HEK293 (cell line): ENCODE data around the gene IGFLR1.

Experiments
- CTCF ChIA-PET: fragments of 350-600 bp; formaldehyde crosslinking; extraction: SDS; loops from one replicate; lab custom pipeline; 2021; ENCODE audit warnings: antibody characterized with exemption; lab: Yijun Ruan, JAX
- POLR2A ChIA-PET: fragments of 300-600 bp; formaldehyde crosslinking; extraction: SDS; loops from one replicate; lab custom pipeline; 2020; ENCODE audit warnings: antibody characterized with exemption, inconsistent platforms; lab: Yijun Ruan, JAX
- H3K27ac ChIP-seq: fragments of 200-500 bp; sonication (Bioruptor generic); 2 replicates; pipeline ENCODE4 v1.5.1; 2014; ENCODE audit warnings: low read depth, low read length, control low read depth, inconsistent platforms; ENCODE audit errors: extremely low read depth
- H3K36me3 ChIP-seq, 2 experiments: fragments of 200-500 bp in 1 of 2; sonication (Bioruptor generic) in 1 of 2; 1 replicate in 1 of 2; 2 replicates in 1 of 2; pipeline ENCODE4 v1.5.1; 2014 to 2017; ENCODE audit warnings: inconsistent platforms in 2 of 2, low read length in 2 of 2; ENCODE audit not compliant: control insufficient read depth in 2 of 2, insufficient read depth in 1 of 2
- H3K4me1 ChIP-seq: fragments of 200-500 bp; sonication (Bioruptor generic); 2 replicates; pipeline ENCODE4 v1.5.1; 2014; ENCODE audit warnings: mild to moderate bottlenecking, low read length, inconsistent platforms; ENCODE audit not compliant: control insufficient read depth, insufficient read depth
- H3K4me3 ChIP-seq: 2 replicates; pipeline ENCODE4 v1.5.1; 2011; ENCODE audit warnings: low read depth, mild to moderate bottlenecking, control low read depth, low read length, moderate library complexity
- H3K9me3 ChIP-seq: fragments of 200-500 bp; sonication (Bioruptor generic); 2 replicates; pipeline ENCODE4 v1.5.1; 2014; ENCODE audit warnings: low read depth, low read length, inconsistent platforms; ENCODE audit not compliant: control insufficient read depth, insufficient read depth
- IKZF3 ChIP-seq: fragments of 450-650 bp; IDR thresholded peaks from 2 replicates; pipeline ENCODE4 v1.5.0; 2018; ENCODE audit warnings: missing biosample characterization, mild to moderate bottlenecking, missing genetic modification characterization, moderate library complexity
- ZFP3 ChIP-seq: fragments of 450-650 bp; formaldehyde crosslinking; IDR thresholded peaks from 2 replicates; pipeline ENCODE4 v1.5.1; 2016; ENCODE audit warnings: low read depth, missing biosample characterization, missing genetic modification characterization
- ZFP41 ChIP-seq: fragments of 450-650 bp; formaldehyde crosslinking; IDR thresholded peaks from 2 replicates; pipeline ENCODE4 v1.5.1; 2016; ENCODE audit warnings: missing biosample characterization, missing genetic modification characterization, borderline replicate concordance
- ZNF140 ChIP-seq: fragments of 450-650 bp; formaldehyde crosslinking; IDR thresholded peaks from 2 replicates; pipeline ENCODE4 v1.5.1; 2016; ENCODE audit warnings: missing biosample characterization, missing genetic modification characterization
- ZNF169 ChIP-seq: fragments of 450-650 bp; formaldehyde crosslinking; IDR thresholded peaks from 2 replicates; pipeline ENCODE4 v1.5.1; 2016; ENCODE audit warnings: missing biosample characterization, missing genetic modification characterization
- ZNF184 ChIP-seq: fragments of 450-650 bp; IDR thresholded peaks from 2 replicates; pipeline ENCODE4 v1.5.1; 2018; ENCODE audit warnings: missing biosample characterization, mild to moderate bottlenecking, missing genetic modification characterization
- ZNF19 ChIP-seq: fragments of 450-650 bp; formaldehyde crosslinking; IDR thresholded peaks from 2 replicates; pipeline ENCODE4; 2016; ENCODE audit warnings: missing biosample characterization, missing genetic modification characterization, low read depth
- ZNF211 ChIP-seq: fragments of 450-650 bp; formaldehyde crosslinking; IDR thresholded peaks from 2 replicates; pipeline ENCODE4 v1.5.1; 2016; ENCODE audit warnings: low read depth, missing biosample characterization, missing genetic modification characterization
- ZNF354C ChIP-seq: fragments of 450-650 bp; formaldehyde crosslinking; IDR thresholded peaks from 2 replicates; pipeline ENCODE4 v1.5.1; 2016; ENCODE audit warnings: missing biosample characterization, missing genetic modification characterization, low read depth, borderline replicate concordance
- ZNF366 ChIP-seq: fragments of 450-650 bp; formaldehyde crosslinking; conservative IDR thresholded peaks from 2 replicates; pipeline ENCODE4 v1.5.1; 2016; ENCODE audit warnings: missing biosample characterization, missing genetic modification characterization
- ZNF426 ChIP-seq: fragments of 450-650 bp; formaldehyde crosslinking; IDR thresholded peaks from 2 replicates; pipeline ENCODE4 v1.5.1; 2017; ENCODE audit warnings: missing biosample characterization, missing genetic modification characterization, mild to moderate bottlenecking, inconsistent platforms, moderate library complexity
- ZNF561 ChIP-seq: fragments of 450-650 bp; IDR thresholded peaks from 2 replicates; pipeline ENCODE4 v1.5.1; 2018; ENCODE audit warnings: missing biosample characterization, missing genetic modification characterization, borderline replicate concordance
- ZNF571 ChIP-seq: fragments of 450-650 bp; formaldehyde crosslinking; IDR thresholded peaks from 2 replicates; pipeline ENCODE4 v1.5.0; 2017; ENCODE audit warnings: missing biosample characterization, missing genetic modification characterization
- ZNF596 ChIP-seq: fragments of 450-650 bp; IDR thresholded peaks from 2 replicates; pipeline ENCODE4 v1.5.0; 2018; ENCODE audit warnings: missing biosample characterization, mild to moderate bottlenecking, missing genetic modification characterization, moderate library complexity
- ZNF664 ChIP-seq: fragments of 450-650 bp; formaldehyde crosslinking; IDR thresholded peaks from 2 replicates; pipeline ENCODE4 v1.5.1; 2016; ENCODE audit warnings: missing biosample characterization, missing genetic modification characterization
- ZNF843 ChIP-seq: fragments of 450-650 bp; formaldehyde crosslinking; IDR thresholded peaks from 2 replicates; pipeline ENCODE4 v1.5.1; 2016; ENCODE audit warnings: missing biosample characterization, missing genetic modification characterization
- TF ChIP-seq, protein P1 (sequence below): fragments of 450-650 bp; formaldehyde crosslinking; IDR thresholded peaks from 2 replicates; pipeline ENCODE4 v1.5.1; 2016; ENCODE audit warnings: missing biosample characterization, missing genetic modification characterization
- TF ChIP-seq, protein P2 (sequence below): fragments of 450-650 bp; formaldehyde crosslinking; IDR thresholded peaks from 2 replicates; pipeline ENCODE4 v1.5.1; 2016; ENCODE audit warnings: missing biosample characterization, missing genetic modification characterization
- TF ChIP-seq, protein P3 (sequence below): IDR thresholded peaks from 2 replicates; pipeline ENCODE4 v1.6.1; 2011; ENCODE audit warnings: mild to moderate bottlenecking, low read depth, low read length, borderline replicate concordance
- TF ChIP-seq, protein P4 (sequence below): fragments of 450-650 bp; formaldehyde crosslinking; IDR thresholded peaks from 2 replicates; pipeline ENCODE4 v1.5.1; 2016; ENCODE audit warnings: missing biosample characterization, missing genetic modification characterization
- TF ChIP-seq, protein P5 (sequence below): fragments of 450-650 bp; formaldehyde crosslinking; IDR thresholded peaks from 2 replicates; pipeline ENCODE4 v1.5.1; 2016; ENCODE audit warnings: missing biosample characterization, missing genetic modification characterization, low read depth
- TF ChIP-seq, protein P6 (sequence below): fragments of 450-650 bp; formaldehyde crosslinking; IDR thresholded peaks from 2 replicates; pipeline ENCODE4 v1.5.1; 2016; ENCODE audit warnings: missing biosample characterization, missing genetic modification characterization

Gene IGFLR1

DNA sequence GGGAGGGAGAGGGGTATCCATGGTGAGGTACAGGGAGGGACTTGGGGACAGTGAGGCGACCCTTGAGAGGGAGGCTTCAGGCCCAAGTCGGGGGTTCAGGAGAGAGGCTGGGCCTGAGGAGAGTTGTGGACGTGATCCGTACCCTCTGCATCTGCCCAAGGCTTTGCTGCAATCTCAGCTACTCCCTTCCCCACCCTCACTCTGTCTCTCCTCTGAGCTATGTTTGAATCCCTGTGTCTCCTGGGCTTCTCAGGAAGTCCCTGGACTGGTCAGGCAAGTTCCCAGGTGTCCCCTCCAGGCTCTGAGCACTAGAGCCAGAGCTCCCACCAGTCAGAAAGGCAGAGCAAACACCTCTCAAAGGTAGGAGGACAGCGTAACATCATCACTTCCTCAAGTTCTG, 7.9 kb upstream of the IGFLR1 start (continued):
- TF ChIP-seq, protein P1, sequence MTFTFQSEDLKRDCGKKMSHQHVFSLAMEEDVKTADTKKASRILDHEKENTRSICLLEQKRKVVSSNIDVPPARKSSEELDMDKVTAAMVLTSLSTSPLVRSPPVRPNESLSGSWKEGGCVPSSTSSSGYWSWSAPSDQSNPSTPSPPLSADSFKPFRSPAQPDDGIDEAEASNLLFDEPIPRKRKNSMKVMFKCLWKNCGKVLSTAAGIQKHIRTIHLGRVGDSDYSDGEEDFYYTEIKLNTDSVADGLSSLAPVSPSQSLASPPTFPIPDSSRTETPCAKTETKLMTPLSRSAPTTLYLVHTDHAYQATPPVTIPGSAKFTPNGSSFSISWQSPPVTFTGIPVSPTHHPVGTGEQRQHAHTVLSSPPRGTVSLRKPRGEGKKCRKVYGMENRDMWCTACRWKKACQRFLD = no peak
- TF ChIP-seq, protein P2, sequence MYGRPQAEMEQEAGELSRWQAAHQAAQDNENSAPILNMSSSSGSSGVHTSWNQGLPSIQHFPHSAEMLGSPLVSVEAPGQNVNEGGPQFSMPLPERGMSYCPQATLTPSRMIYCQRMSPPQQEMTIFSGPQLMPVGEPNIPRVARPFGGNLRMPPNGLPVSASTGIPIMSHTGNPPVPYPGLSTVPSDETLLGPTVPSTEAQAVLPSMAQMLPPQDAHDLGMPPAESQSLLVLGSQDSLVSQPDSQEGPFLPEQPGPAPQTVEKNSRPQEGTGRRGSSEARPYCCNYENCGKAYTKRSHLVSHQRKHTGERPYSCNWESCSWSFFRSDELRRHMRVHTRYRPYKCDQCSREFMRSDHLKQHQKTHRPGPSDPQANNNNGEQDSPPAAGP (tag by site-specific recombination) = no peak
- no peak for TF ChIP-seq ZNF354C (tag by site-specific recombination)

DNA sequence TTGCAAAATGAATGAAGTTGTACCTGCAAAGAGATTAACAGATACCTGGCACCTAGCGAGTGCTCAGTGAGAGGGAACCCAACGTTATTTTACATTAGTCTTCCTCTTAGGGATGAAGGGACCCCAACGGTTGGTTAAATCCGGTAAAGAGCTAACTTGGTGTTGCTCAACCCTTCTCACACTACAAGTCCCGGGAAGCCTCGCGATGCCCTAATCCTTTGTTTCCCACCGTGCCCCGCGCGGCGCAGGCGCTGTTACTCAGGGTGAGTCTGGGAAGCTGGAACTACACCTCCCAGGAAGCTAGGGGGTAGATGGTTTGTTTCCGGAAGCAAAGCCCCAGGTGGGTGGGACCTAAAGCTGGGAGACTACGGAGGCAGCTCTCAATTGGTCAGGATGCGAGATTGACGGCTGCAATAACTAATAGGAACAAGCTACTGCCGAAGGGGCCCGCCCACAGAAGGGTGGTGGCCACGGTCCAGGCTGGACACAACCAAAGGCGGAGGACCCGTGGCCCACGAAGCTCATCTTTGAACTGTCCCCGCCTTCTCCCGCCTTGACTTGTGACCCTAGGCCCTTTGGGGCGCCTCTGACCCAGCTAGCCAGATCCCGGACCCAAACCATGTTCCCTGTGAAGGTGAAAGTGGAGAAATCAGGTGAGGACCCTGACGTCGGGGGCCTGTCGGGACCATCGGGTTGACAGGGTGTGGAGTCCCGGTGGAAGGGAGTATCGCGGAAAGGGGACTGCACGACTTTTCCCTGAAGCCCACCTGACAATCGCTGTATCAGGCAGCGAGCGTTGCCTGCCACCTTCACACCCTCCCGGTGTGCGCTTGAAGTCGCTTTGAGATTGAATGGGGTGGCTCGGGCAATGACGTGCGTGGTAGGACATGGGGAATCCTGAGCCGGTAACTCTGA, 6.1 kb upstream of the IGFLR1 start, which contains the start of gene LIN37:
LIN37 (plus strand) TSS at position 471 of the 915 bp plus-strand sequence; CDS start at position 620, 149 bp downstream.
- CTCF ChIA-PET = interaction anchor here (0.6 to 4.9 kb wide), 15 partner anchors 8 to 704 kb away, joined by 3 to 37 read pairs (median 4); partner anchors contain the start of gene HSPB6
- Histone ChIP-seq H3K27ac (peak within 1 kb of the TSS; percentile 68), H3K36me3 (peaks cover 20 to 51% of the 10 kb centered on the region in 2 experiments), H3K4me3 (peak within 1 kb of the TSS; percentile 63), H3K4me1 (peaks cover 30% of the 10 kb centered on the region), H3K9me3 (no peaks in the 10 kb centered on the region; the same call in none of the 2 replicates)
- POLR2A ChIA-PET = interaction anchor here (0.6 to 2.9 kb wide), 53 partner anchors 8 to 607 kb away, joined by 3 to 87 read pairs (median 6); partner anchors contain the start of genes ALKBH6, COX6B1, HAUS5 and HSPB6
- TF ChIP-seq ZFP3 (no peak), ZNF571 (tag by site-specific recombination) (no peak), ZNF169 (tag by site-specific recombination) (no peak), ZNF596 (tag by site-specific recombination) (no peak), ZNF561 (peak; percentile 79; the same call in 1 of the 2 replicates), ZNF140 (no peak), ZNF664 (tag by site-specific recombination) (no peak), ZNF211 (tag by site-specific recombination) (no peak), IKZF3 (no peak), ZNF366 (tag by site-specific recombination) (peak; percentile 85), ZNF184 (tag by site-specific recombination) (no peak), ZFP41 (tag by site-specific recombination) (no peak), ZNF19 (tag by site-specific recombination) (no peak), ZNF426 (tag by site-specific recombination) (no peak), ZNF843 (peak; percentile 44; the same call in 1 of the 2 replicates)
- TF ChIP-seq, protein P3, sequence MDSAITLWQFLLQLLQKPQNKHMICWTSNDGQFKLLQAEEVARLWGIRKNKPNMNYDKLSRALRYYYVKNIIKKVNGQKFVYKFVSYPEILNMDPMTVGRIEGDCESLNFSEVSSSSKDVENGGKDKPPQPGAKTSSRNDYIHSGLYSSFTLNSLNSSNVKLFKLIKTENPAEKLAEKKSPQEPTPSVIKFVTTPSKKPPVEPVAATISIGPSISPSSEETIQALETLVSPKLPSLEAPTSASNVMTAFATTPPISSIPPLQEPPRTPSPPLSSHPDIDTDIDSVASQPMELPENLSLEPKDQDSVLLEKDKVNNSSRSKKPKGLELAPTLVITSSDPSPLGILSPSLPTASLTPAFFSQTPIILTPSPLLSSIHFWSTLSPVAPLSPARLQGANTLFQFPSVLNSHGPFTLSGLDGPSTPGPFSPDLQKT = no peak
- TF ChIP-seq, protein P2 (tag by site-specific recombination) = peak; percentile 73
- TF ChIP-seq, protein P4, sequence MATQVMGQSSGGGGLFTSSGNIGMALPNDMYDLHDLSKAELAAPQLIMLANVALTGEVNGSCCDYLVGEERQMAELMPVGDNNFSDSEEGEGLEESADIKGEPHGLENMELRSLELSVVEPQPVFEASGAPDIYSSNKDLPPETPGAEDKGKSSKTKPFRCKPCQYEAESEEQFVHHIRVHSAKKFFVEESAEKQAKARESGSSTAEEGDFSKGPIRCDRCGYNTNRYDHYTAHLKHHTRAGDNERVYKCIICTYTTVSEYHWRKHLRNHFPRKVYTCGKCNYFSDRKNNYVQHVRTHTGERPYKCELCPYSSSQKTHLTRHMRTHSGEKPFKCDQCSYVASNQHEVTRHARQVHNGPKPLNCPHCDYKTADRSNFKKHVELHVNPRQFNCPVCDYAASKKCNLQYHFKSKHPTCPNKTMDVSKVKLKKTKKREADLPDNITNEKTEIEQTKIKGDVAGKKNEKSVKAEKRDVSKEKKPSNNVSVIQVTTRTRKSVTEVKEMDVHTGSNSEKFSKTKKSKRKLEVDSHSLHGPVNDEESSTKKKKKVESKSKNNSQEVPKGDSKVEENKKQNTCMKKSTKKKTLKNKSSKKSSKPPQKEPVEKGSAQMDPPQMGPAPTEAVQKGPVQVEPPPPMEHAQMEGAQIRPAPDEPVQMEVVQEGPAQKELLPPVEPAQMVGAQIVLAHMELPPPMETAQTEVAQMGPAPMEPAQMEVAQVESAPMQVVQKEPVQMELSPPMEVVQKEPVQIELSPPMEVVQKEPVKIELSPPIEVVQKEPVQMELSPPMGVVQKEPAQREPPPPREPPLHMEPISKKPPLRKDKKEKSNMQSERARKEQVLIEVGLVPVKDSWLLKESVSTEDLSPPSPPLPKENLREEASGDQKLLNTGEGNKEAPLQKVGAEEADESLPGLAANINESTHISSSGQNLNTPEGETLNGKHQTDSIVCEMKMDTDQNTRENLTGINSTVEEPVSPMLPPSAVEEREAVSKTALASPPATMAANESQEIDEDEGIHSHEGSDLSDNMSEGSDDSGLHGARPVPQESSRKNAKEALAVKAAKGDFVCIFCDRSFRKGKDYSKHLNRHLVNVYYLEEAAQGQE (tag by site-specific recombination) = 0 out of 2 replicates have a peak, but pooled peaks have one; percentile 28
- TF ChIP-seq, protein P5, sequence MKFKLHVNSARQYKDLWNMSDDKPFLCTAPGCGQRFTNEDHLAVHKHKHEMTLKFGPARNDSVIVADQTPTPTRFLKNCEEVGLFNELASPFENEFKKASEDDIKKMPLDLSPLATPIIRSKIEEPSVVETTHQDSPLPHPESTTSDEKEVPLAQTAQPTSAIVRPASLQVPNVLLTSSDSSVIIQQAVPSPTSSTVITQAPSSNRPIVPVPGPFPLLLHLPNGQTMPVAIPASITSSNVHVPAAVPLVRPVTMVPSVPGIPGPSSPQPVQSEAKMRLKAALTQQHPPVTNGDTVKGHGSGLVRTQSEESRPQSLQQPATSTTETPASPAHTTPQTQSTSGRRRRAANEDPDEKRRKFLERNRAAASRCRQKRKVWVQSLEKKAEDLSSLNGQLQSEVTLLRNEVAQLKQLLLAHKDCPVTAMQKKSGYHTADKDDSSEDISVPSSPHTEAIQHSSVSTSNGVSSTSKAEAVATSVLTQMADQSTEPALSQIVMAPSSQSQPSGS (tag by site-specific recombination) = no peak
- TF ChIP-seq, protein P6, sequence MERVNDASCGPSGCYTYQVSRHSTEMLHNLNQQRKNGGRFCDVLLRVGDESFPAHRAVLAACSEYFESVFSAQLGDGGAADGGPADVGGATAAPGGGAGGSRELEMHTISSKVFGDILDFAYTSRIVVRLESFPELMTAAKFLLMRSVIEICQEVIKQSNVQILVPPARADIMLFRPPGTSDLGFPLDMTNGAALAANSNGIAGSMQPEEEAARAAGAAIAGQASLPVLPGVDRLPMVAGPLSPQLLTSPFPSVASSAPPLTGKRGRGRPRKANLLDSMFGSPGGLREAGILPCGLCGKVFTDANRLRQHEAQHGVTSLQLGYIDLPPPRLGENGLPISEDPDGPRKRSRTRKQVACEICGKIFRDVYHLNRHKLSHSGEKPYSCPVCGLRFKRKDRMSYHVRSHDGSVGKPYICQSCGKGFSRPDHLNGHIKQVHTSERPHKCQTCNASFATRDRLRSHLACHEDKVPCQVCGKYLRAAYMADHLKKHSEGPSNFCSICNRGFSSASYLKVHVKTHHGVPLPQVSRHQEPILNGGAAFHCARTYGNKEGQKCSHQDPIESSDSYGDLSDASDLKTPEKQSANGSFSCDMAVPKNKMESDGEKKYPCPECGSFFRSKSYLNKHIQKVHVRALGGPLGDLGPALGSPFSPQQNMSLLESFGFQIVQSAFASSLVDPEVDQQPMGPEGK (tag by site-specific recombination) = peak; percentile 74
